GM20431 (cell line): Measurements from ENCODE around the gene OR6C70.
"Not testable (repeated sequence)": the region's sequence is repeated elsewhere in the genome, so short reads cannot be mapped to it uniquely, and the experiment has no call there.

ENCODE experiments used
- in situ Hi-C: fragments of 300-500 bp; cut with MseI, MboI; formaldehyde crosslinking; loops from one replicate; pipeline ENCODE4 v1.15.0; 2020; ENCODE audit warnings: low sequenced_read_pairs; ENCODE audit not compliant: unreplicated experiment

OR6C70 gene

GRCh38 chr12:55470088-55470829 is at the start of gene OR6C70:
Gene OR6C70, minus strand, starts transcription at chr12:55470138. Its CDS starts 0 bp downstream, at chr12:55470138.
- in situ Hi-C loops = no loop called here

GRCh38 chr12:55516391-55516790 is 46.5 kb upstream of the OR6C70 start:
- in situ Hi-C loops = no loop called here

DNA sequence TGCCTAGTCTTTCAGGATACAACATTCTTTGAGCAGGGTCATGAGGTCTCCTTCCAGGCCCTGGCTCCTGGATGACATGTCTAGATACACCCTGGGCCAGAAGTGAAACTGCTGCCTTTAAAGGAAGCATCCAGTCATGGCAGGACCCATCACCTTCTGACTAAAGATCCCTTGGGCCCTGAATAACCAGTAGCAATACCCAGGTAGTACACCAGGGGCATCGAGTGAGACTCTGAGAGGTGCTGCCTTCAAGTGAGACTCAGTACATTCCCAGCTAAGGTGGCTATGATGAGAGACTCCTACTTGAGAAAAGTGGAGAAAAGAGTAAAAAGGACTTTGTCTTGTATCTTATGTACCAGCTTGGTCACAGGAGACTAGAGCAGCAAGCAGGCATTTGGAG is 45.8 kb upstream of the OR6C70 start:
- in situ Hi-C loops = no loop called here

GRCh38 chr12:55501601-55502000 is 31.7 kb upstream of the OR6C70 start:
- in situ Hi-C loops = no loop called here

DNA sequence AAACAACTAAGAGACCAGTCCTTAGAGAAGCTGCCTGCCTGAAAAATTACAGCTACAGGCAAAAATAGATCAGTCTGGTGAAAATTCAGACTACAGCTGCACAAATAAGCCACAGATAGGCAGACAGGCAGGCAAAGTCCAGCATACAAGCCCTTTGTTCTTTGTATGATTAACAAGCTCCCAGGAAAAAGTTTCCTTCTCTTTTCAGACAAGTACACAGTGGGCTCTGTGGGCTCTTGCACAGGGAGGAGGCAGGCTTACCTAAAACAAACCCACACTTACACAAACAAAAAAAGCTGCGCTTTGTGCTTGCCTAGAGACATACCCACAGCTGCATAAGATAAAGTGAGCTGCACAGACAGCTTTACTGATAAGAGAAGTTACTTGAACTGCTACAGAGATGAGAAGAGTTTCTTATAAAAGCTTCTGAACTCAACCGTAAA is 29.9 kb upstream of the OR6C70 start:
- in situ Hi-C loops = no loop called here

GRCh38 chr12:55499231-55499630 is 29.3 kb upstream of the OR6C70 start:
- in situ Hi-C loops = no loop called here

DNA sequence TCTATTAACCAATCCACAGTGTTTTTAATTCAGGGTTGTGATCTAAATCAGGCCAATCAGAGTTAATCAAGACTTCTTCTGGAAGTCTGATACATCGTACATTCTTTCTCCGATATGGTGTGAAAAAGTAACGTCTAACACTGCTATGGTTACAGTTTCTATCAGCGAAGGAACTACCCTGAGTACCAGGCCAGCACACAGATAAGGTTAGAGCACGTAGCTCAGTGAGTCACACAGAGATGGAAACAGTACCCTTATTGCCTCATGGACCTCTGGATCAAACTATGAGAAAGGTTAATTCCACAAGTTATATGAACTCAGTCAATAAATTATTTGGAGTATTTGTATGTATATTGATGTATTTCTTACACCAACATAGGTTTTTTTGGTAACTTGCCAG is 25.6 kb upstream of the OR6C70 start:
- in situ Hi-C loops = no loop called here

GRCh38 chr12:55492078-55492477 is 22.1 kb upstream of the OR6C70 start, which contains the start of gene OR6C68:
Gene OR6C68, plus strand, starts transcription at chr12:55492378. Its CDS starts 0 bp downstream, at chr12:55492378.
- in situ Hi-C loops = no loop called here

DNA sequence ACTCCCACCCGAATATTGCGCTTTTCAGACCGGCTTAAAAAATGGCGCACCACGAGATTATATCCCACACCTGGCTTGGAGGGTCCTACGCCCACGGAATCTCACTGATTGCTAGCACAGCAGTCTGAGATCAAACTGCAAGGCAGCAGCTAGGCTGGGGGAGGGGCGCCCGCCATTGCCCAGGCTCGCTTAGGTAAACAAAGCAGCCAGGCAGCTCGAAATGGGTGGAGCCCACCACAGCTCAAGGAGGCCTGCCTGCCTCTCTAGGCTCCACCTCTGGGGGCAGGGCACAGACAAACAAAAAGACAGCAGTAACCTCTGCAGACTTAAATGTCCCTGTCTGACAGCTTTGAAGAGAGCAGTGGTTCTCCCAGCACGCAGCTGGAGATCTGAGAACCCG is 14.3 kb upstream of the OR6C70 start:
- in situ Hi-C loops = not testable (repeated sequence)

- in situ Hi-C loops = not testable (repeated sequence)
Observed at GRCh38 chr12:55479136-55479535, 9.2 kb upstream of the OR6C70 start.

- in situ Hi-C loops = no loop called here
Observed at GRCh38 chr12:55472264-55472663, 2.3 kb upstream of the OR6C70 start.

DNA sequence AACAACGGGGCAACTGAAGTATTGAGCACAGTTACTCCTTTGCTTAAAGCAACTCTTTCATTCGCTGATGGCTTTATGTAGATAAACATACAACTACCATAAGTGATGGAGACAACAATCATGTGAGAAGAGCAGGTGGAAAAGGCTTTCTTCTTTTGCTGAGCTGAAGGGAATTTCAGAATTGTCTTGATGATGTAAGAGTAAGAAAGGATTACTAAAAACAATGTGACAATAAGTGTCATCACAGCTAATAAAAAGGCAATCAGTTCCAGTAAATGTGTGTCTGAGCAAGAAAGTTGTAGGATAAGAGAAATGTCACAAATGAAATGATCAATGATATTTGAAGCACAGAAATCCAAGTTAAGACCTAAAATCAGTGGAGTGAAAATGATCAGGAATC is 647 bp downstream of the OR6C70 start:
- in situ Hi-C loops = no loop called here

- in situ Hi-C loops = no loop called here
Observed at GRCh38 chr12:55467836-55468235, 2.1 kb downstream of the OR6C70 start.

DNA sequence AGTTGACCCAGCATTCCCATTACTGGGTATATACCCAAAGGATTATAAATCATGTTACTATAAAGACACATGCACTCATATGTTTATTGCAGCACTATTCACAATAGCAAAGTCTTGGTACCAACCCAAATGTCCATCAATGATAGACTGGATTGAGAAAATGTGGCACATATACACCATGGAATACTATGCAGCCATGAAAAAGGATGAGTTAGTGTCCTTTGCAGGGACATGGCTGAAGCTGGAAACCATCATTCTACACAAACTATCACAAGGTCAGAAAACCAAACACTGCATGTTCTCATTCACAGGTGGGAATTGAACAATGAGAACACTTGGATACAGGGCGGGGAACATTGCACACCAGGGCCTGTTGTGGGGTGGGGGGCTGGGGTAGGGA is 5.0 kb downstream of the OR6C70 start:
- in situ Hi-C loops = not testable (repeated sequence)

- in situ Hi-C loops = no loop called here
Observed at GRCh38 chr12:55448825-55449224, 21.1 kb downstream of the OR6C70 start.

GRCh38 chr12:55446326-55446725 is 23.6 kb downstream of the OR6C70 start:
- in situ Hi-C loops = no loop called here

DNA sequence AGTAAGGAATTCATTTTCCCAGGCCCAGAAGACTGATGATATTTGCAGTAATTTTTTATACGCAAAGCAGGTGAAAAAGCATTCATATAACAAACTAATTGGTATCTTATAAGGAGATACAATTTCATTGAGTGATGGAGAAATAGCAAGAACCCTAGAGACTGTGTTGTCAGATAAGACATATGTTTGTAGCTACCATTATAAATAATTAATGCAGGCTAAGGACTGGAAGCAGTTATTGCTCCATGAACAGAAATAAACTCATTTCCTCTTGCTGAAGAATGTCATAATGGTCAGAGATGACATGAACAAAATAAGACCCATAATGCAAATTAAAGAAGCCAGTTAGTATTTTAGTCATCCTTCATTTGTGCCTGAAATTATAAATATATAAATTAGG is 24.6 kb downstream of the OR6C70 start:
- in situ Hi-C loops = no loop called here

DNA sequence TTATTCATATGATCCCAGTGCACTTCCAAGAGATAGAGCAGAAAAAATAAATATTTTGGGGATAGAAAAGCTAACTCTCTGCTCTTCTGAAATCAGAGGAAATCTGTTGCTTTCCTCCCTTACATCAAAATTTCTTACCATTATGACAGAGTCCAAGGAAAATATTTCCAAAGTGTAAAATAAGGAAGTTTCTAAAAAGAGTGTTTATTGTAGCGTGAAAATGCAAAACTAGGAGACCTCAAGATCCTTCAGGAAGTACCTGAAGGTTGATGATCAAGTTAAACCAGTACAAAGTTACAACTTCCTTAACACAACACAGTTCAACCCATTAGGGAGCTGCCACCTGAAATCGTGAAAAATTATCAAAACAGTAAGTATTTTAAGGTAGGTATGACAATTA is 26.2 kb downstream of the OR6C70 start, which contains the start of gene OR6C2:
OR6C2 (plus strand) TSS at position 301 of the 400 bp plus-strand sequence. CDS start 8,138 bp downstream, outside the sequence.
- in situ Hi-C loops = no loop called here

GRCh38 chr12:55441233-55441632 is 28.7 kb downstream of the OR6C70 start:
- in situ Hi-C loops = not testable (repeated sequence)

DNA sequence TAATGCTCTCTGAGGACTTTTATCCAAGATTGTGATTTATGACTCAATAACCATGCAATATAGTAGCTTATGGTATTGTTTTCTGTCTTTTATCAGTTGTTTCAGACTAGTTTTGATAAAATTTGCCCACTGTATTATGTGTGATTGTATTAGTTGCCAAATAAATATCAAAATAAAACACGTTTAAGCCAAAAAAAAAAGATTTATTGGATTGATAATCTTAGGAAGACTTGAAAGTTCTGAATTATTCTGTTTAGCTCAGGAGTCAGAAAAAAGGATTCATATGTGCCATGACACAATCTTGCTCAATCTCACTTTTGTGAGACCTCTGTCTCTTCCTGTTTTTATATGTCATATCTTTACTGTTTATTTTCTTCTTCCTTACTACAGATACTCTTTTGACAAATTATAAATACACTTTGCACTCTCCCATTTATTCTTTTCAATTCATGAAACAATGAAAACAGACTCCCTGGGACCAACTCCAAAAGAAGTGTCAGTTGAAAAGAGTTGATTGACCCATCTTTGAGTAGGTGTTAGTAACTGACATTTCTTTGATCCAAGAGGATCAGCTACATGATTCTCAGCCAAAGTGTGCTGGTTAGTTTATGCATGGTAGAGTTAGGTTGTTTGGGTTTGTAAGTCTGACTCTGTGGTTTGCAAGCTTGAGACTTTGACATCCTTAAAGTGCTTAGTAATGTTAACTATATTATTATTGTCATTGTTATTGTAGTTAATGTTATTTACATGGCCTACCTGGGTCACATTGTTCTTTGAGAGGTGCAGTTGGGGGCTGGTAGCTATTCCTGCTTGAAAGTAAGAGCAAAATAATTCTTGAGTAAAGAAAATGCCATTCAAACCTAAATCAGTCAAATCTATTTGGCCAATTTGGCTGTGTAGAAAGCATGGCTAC is 41.4 kb downstream of the OR6C70 start:
- in situ Hi-C loops = no loop called here

GRCh38 chr12:55425954-55426353 is 44.0 kb downstream of the OR6C70 start, which contains the start of gene OR6C76:
Gene OR6C76, plus strand, starts transcription at chr12:55426254. Its CDS starts 0 bp downstream, at chr12:55426254.
- in situ Hi-C loops = no loop called here
